Activated CD4-positive, alpha-beta T cell treated with anti-CD3 and anti-CD28 coated beads, Interleukin-2, amount 50 U/mL, for 4 hours (primary cell): ENCODE measurements around the gene CREB3L4.
"Not testable (repeated sequence)": the region's sequence is repeated elsewhere in the genome, so short reads cannot be mapped to it uniquely, and the experiment has no call there.

Experiments
- DNase-seq, 2 experiments: peaks; one replicate each; pipeline ENCODE4 v3.0.0-alpha.2; 2020

Gene CREB3L4

DNA sequence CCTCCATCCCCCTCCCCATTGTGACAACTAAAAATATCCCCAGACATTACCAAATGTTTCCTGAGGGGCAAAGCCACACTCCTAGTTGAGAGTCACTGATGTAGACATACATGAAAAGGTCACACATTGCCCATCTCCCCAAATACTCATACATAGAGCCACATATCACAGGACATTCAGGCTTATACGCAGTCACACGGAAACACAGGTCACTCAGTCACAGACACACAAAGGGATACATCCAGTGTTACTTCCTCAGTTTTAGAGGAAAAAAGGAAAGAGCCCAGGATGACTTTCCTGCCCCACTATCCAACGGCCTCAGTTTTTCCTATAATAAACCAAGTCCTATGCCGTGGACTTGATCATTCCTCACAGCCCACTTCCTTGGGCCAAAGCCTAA lies 6.3 kb upstream of the CREB3L4 start:
- no peak for DNase-seq

DNA sequence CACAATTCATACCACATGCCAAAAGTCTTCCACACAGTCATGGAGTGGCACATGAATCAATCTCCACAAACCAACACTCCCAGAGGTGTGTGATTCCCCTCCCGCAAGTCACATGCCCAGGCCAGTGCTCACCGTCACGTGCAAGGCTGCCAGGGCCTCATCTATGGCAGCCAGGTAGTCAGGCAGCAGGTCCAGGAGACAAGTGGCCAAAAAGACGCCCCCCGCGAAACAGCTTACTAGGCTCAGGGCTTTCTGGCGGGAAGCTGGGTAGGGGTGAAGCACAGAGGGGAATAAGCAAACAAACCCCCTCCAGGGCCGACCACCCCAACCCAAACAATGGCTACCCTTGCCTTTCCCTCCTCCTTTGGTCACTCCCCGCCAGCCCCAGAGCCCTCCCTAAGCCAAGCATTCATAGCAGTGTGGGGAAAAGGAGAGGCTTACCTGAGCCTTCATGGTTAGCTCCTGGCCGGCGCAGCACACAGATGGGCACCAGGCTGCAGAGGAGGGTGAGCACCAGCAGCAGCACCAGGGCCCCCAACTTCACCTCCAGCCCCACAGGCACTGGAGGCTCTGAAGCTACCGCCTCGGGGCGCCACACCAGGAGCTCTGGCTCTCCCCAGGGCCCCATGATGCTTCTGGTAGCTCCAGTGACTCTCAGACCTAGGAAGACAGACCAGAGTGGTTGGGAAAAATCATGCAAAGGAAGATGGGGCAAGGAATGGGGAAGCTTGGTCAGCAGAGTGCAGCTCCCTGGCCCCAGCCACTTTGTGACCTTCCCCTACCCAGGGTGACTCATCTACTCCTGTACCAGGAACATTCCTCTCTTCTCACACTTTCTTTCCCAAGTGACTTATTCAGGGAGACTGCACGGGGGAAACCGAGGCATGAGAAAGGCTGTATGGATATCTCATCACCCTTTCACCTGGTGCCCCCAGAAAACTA lies 5.3 kb upstream of the CREB3L4 start:
- no peak for DNase-seq

DNA sequence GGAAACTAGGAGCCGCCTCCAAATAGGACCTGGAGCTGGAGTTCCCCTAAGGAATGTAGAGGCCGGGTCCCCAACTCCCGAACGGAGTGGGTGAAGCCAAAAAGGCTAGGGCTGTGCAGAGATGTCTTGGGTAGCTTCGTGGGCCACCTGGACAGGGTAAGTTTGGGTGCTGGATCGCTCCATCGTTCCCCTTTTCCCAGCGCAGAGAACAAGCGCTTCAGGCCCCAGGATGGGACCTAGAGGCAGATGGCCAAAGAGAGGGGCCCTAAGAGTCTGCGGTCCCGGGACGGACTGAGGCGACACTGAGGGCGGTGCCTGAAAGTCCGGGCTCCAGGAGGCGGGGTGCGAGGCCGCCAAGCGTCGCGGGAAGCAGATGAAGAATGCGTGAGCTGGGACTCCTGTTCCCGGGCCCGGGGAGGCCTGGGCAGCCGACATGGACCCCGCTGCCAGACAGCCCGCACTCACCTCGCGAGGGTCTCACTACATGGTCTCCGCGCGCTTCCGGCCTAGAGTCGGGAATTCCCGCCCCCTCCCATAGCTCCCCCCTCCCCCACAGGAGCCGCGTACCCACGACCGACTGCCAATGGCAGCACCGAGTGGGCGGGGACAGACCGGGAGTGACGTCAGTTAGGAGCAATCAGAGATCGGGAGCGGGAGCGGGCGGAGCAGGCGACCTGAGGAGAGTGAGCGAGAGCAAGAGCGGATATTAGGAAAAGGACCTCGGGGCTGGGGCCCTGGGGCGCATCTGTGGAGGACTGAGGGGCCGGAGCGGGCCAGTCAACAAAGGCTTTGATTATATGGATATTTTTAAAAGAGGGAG lies 4.5 kb upstream of the CREB3L4 start, which contains the start of gene SLC39A1:
SLC39A1 (minus strand) TSS at position 508 of the 820 bp plus-strand sequence. CDS start 822 bp downstream, outside the sequence.
- peak; percentile 91 to 94 for DNase-seq

DNA sequence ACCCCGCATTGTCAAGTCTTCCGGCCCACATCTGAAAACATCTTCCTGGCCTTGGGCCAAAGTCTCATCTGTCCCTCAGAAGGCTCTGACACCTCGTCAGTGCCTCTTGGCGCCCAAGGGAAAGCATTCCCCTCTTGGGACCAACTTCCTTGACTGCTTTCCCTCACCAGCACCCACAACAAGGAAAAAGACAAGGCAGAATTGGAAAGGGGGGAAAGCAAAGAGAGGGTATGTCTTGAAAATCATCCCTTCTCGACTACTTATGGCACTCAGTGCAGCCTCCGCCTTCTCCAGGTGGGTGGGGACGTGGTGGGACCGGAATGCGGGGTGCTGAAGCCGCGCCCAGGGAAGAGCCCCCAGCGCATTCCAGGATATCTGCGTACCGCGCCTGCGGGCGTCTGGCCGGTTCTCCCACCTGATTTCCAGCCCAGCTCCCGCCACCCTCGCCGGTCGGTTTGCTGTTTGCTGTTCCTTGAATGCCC lies 3.8 kb upstream of the CREB3L4 start:
- no peak for DNase-seq

DNA sequence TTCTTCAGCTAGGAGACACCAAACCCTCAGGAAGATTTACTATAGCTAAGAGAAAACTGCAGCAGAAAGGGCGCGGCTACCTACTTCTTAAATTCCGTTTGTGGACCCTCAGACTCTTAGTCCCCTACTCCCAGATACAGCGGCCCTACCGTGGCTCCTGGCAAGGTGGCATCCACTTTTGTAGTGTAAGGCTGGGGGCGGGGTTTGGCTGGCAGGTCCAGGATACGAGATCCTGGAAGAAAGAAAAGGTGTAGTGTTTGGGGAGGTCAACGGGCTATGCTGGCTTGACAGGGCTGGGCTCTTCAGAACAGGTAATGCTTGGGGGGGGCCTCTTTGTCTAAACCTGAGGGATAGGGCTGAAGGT lies 280 bp downstream of the CREB3L4 start:
- no peak for DNase-seq

DNA sequence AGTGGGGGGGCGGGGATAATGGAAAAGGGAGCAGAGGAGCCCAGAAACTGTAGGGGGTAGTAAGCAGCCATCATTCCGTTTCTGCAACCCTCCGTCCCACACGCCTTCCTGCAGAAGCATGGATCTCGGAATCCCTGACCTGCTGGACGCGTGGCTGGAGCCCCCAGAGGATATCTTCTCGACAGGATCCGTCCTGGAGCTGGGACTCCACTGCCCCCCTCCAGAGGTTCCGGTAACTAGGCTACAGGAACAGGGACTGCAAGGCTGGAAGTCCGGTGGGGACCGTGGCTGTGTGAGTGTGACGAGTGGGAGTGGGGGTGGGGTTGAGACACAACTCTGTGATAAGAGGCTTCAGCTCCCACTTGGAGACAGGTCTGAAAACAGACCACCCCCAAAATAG lies 706 bp downstream of the CREB3L4 start:
- no peak for DNase-seq

DNA sequence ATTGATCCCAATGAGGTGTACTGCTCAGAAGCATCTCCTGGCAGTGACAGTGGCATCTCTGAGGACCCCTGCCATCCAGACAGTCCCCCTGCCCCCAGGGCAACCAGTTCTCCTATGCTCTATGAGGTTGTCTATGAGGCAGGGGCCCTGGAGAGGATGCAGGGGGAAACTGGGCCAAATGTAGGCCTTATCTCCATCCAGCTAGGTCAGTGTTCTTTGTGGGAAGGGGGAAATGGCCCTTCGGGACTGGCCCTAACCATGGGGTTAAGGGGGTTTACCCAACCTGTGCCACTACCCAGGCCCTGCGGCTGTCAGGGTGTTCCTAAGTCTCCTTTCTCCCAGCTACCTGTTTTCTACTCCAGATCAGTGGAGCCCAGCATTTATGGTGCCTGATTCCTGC lies 1.3 kb downstream of the CREB3L4 start:
- DNase-seq = no peak

DNA sequence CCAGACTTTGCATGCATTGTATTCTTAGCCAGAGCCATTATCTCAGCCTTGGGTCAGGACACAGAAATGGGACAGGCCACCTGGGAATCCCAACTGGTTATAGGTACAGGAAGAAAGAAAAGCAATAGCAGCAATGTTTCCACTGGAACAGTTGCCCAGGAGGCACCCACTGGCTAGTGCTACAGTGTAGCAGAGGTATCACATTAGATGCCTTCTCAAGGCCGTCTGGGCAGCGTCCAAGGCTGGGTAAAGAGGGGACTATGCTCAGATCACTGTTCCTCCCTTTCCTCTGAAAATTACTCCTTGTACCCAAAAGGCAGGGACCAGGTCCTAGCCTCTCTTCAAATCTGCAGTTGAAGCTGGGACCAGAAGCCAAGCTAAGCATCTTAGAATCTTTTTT lies 2.6 kb downstream of the CREB3L4 start:
- no peak for DNase-seq

DNA sequence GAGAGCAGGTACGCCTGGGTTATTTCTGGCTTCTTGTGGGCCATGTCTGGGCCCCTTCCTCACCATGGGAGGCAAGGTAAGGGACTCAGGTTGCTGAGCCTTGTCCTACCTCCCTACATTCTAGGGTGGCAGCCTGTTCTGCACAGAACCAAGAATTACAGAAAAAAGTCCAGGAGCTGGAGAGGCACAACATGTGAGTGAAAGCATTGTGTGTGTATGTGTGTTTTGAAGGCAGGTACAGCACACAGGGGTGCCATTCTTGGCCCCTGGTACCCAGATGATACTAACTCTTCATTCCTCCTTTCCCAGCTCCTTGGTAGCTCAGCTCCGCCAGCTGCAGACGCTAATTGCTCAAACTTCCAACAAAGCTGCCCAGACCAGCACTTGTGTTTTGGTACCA lies 5.4 kb downstream of the CREB3L4 start:
- DNase-seq = no peak

DNA sequence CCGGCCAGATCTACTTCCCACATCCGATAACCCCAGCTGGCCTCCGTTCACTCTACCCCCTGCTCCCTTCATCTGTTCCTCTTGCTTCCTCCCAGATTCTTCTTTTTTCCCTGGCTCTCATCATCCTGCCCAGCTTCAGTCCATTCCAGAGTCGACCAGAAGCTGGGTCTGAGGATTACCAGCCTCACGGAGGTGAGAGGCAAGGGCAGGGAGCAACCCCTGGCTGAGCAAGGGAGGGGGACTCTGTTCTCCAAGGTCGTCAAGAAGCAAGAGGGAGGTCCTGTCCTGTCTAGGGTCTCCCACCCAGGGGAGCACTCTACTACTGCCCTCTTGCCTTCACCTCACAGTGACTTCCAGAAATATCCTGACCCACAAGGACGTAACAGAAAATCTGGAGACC lies 5.8 kb downstream of the CREB3L4 start:
- no peak for DNase-seq

DNA sequence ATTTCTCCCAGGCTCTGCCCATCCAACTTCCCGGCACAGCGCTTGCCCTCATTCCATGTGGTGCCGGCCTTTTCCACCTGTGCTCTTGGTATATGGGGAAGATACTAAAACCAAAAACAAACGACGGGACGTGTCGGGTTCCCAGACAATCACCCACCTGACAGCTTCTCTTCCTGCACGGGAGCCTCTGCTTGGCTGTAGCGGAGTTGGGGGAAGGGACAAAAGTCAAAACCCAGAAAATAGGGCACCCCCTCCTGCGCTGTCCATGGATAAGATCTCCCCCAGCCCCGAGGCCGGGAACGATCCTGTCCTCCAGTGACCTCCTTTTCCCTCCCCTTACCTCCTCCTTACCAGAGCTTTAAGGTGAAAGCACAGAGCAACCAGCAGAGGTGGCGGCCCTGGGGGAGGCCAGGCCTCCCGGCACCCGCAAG lies 9.1 kb downstream of the CREB3L4 start:
- no peak for DNase-seq

DNA sequence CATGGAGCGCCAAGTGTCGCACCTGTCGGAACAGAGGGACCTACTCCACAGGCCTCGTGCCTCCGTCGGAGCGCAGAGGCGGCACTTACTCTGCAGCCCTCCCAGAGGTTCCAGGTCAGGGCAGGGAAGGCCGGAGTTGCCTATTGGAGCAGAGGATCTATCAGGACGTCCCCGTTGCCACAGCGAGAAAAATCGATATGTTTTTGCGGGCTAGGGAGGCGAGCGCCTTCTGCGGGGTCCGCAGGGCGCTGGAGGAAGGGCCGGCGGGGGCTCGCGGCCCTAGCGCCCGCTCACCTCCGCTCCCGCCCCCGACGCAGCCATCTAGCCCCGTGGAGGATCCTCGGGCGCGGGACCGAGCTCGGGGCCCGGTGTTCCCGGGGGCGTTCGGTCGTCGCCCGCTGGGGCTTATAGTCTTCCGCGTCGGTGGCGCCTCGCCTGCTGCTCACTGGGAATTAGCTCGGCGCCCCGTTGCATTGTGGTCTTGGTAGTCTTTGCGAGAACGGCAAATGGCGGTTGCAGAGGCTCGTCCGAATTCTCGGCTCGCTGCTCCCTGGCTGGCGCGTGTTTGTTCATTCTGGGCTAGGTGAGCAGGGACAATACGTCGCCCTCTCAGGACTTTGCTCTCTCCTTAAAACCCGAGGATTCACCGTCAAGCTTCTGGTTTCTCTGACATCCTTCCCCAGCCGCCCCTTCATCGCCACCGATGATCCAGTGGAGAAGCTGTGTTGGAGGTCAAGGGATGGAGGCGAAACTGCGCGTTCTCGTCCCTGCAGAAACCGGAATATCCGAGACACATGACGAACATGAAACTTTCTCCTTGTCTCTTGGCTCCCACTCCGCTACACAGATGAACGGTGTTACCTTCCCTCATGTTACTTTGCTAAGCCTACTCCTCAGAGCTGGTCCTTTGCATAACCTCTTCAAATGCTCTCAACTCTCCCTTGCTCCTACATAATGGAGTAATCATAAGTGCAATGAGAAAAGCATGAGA lies 9.8 kb downstream of the CREB3L4 start, which contains the start of gene JTB:
JTB (minus strand) TSS at position 425 of the 991 bp plus-strand sequence; CDS start at position 3, 422 bp downstream.
- peak; percentile 83 to 84 for DNase-seq

DNA sequence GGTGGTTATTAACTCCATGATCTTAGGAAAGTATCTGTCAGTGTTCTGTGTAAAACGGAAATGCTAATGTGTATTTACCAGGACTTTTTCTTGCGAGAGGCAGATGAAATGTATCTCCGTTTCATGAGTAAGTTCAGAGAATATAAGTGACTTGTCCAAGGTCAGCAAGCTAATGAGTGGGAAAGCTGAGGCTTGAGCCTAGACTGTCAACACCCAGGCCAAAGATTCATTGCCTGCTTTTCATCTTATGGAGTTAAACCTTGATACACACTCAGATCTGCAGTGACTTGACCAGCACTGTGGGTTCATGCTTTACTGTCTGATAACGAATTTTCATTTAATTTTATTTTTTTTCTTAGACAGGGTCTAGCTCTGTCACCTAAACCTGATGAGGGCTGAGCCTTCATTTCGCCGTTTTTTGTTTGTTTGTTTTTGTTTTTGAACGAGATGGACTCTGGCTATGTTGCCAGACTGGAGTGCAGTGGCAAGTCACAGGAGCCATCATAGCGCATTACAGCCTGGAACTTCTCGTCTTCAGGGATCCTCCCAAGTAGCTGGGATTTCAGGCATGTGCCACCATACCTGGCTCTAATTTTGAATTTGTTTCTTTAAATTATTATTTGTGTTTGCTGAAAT lies 10.7 kb downstream of the CREB3L4 start:
- DNase-seq = no peak

DNA sequence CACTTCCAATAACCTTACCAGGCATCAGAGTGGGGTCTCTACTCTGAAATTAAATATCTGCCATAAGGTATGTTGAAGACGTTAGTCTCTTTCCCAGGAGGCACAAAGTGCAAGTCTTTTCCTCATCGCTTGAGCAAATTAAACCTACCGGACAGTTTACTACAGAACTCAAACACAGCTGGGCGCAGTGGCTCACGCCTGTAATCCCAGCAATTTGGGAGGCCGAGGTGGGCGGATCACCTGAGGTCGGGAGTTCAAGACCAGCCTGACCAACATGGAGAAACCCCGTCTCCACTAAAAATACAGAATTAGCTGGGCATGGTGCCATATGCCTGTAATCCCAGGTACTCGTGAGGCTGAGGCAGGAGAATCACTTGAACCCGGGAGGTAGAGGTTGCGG lies 11.4 kb downstream of the CREB3L4 start:
- DNase-seq = not testable (repeated sequence)

DNA sequence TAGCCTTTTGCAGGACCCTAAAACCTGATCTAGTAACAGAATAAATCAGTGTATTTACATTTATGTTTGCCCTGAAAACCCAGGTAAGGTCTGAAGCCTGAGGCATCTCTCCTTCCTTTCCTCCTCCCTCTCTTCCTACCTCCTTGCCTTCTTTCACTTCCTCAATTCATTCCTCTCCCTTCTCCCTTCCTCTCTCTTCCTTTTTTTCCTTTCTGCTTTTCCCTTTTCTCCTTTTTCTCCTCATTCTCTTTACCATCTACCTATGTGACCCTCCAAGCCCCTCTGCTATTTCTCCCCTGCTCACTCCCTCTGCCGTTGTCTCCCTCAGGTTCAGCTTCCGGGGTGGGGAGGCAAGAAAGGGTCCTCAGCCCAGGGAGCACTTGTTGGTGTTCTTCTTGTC lies 14.0 kb downstream of the CREB3L4 start:
- DNase-seq = not testable (repeated sequence)

DNA sequence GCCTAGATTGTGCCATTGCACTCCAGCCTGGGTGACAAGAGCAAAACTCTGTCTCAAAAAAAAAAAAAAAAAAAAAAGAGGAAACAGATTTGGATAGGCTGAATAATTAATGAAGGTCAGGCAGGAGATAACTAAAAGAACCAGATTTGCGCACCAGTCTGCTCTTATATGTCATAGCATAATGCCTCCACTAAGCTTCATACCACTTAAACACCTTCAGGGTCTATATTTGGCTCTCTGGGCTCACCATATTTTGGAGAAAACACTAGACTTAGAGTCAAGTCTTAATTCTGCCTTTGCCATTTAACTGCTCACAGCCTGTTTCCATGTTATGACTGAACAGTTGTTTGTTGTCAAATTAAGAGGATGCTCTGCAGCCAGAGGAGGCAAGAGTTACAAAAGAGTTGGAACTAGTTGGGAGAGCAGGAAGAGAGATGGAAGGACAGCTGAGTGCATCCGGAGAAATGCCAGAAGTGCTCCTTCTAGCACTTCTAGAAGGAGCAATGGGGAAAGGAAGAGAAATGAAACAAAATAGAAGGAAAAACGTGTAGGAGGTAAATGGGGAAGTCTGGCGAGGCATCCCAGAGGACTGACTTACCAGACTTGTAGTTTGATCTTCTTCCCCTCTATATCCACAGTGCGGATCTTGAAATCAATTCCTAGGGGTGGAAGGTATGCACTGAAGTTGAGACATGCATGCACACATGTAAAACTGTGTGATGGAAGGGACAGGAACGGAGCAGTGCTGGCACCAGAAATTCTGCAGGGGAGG lies 16.6 kb downstream of the CREB3L4 start:
- DNase-seq = no peak

DNA sequence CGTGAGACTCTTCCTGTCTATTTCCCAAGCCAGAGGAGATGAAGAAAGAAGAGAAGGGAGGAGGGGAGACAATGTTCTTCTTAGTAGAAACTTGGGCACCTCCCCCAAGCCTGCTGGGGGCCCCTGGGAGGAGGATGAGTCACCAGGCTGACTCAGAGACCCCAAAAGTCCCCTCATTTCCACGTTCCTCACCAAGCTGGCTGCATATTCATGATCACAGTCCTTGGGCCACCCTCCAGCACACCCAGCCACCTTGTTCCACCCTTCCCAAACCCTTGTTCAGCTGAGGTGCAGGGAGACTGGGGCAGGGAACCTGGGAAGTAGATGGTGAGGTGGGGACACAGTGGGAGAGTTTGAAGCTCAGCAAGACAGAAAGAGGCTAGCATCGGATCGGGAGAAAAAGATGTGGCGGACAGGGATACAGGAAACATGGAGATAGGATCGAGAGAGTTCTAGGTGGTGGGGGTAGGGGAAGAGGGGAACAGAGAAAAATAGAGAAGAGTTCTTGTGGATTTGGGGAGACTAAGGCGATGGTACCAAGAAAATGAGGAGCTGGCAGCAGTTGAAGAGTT lies 17.7 kb downstream of the CREB3L4 start:
- peak in 1 of 2 experiments; percentile 25 for DNase-seq

DNA sequence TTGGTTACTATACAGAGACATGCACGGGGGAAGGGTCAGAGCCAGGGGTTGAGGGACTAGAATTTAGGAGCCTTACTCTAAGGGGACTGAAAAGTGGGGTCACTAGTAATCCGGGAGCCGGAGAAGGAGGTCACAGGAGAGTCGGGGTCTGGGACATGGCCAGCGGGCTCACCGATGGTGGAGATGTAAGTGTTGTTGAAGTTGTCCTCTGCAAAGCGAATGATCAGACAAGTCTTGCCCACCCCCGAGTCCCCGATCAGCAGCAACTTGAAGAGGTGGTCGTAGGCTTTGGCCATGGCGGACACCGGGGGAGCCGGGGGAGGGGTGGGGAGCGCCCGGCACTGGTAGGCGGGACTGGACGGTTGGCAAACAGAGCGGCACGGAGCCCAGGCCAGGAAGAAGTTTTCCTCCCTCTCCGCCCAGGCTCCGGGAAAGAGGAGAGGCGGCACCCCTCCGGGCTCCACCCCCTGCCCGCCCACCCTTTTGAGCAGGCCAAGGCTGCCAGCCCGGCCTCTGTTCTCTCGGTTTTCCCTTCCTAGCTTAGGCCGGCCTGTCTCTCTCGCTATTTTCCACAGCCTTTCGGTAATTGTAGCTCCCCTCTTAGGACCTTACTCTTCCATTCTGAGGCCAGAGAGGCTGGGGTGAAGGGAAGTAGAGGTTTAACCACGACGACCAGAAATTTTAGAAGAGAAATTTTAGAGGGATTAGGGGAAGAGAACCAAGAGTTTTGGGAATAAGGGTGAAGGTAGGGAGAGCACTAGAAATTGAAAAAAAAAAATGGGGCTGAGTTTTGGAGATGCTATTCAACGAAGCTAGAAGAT lies 18.4 kb downstream of the CREB3L4 start, which contains the start of gene RAB13:
RAB13 (minus strand) TSS at position 399 of the 821 bp plus-strand sequence; CDS start at position 296, 103 bp downstream.
- no peak for DNase-seq

DNA sequence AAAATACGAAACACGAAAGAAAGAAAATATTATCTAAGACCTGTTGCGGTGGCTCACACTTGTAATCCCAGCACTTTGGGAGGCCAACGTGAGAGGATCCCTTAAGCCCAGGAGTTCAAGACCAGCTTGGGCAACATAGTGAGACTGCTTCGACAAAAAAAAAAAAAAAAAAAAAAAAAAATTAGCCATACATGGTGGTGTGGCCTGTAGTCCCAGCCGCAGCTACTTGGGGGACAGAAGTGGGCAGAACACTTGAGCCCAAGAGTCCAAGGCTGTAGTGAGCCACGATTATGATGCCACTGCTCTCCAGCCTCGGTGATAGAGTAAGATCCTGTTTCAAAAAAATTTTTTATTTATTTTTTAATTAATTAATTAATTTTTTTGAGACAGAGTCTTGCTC lies 19.9 kb downstream of the CREB3L4 start:
- no peak for DNase-seq
